Mesendoderm (in vitro differentiated cells): ENCODE data around the gene CLCNKB.
A peak's percentile ranks its signal among the peaks of the same experiment; 100 is the strongest.

Experiments
- DNase-seq: peaks from one replicate; pipeline ENCODE4 v3.0.0; 2013
- H2AK5ac ChIP-seq: 2 replicates; pipeline ENCODE4 v1.6.1; 2013; ENCODE audit warnings: low read length, inconsistent platforms
- H2BK120ac ChIP-seq: 2 replicates; pipeline ENCODE4 v1.6.1; 2013; ENCODE audit warnings: low read depth, mild to moderate bottlenecking, low read length, moderate library complexity, mixed read lengths
- H2BK15ac ChIP-seq: replicated peaks from 2 replicates; pipeline ENCODE4 v1.6.1; 2013; ENCODE audit warnings: low read depth, mild to moderate bottlenecking, moderate library complexity
- H2BK5ac ChIP-seq: 2 replicates; pipeline ENCODE4 v1.6.1; 2013; ENCODE audit warnings: low read length, inconsistent platforms
- H3K18ac ChIP-seq: 2 replicates; pipeline ENCODE4 v1.6.1; 2013; ENCODE audit warnings: mild to moderate bottlenecking, low read length, mixed read lengths
- H3K23ac ChIP-seq: one replicate; pipeline ENCODE4 v1.6.1; 2013; ENCODE audit warnings: low read length
- H3K27ac ChIP-seq: 2 replicates; pipeline ENCODE4 v1.5.1; 2013; ENCODE audit warnings: low read depth, mild to moderate bottlenecking, inconsistent platforms, low read length, moderate library complexity
- H3K27me3 ChIP-seq: 2 replicates; pipeline ENCODE4 v1.6.1; 2013; ENCODE audit warnings: low read length, control low read depth, mild to moderate bottlenecking, inconsistent platforms; ENCODE audit not compliant: insufficient read depth, poor library complexity
- H3K36me3 ChIP-seq: 2 replicates; pipeline ENCODE4 v1.6.1; 2013; ENCODE audit warnings: low read length, inconsistent platforms; ENCODE audit not compliant: control insufficient read depth, insufficient read depth
- H3K4ac ChIP-seq: one replicate; pipeline ENCODE4 v1.6.1; 2013; ENCODE audit warnings: low read depth, mild to moderate bottlenecking, low read length, moderate library complexity
- H3K4me1 ChIP-seq: 2 replicates; pipeline ENCODE4 v1.6.1; 2013; ENCODE audit warnings: low read depth, low read length, inconsistent platforms; ENCODE audit not compliant: control insufficient read depth
- H3K4me2 ChIP-seq: 2 replicates; pipeline ENCODE4 v1.6.1; 2013; ENCODE audit warnings: low read length
- H3K4me3 ChIP-seq: 2 replicates; pipeline ENCODE4 v1.5.1; 2013; ENCODE audit warnings: mild to moderate bottlenecking, low read length
- H3K56ac ChIP-seq: one replicate; pipeline ENCODE4 v1.6.1; 2013; ENCODE audit warnings: low read length
- H3K79me1 ChIP-seq: 2 replicates; pipeline ENCODE4 v1.6.1; 2013; ENCODE audit warnings: low read length, inconsistent platforms
- H3K79me2 ChIP-seq: 2 replicates; pipeline ENCODE4 v1.6.1; 2013; ENCODE audit warnings: mild to moderate bottlenecking, low read length; ENCODE audit not compliant: control insufficient read depth, insufficient read depth
- H3K9ac ChIP-seq: 2 replicates; pipeline ENCODE4 v1.6.1; 2013; ENCODE audit warnings: low read length, inconsistent platforms
- H4K5ac ChIP-seq: one replicate; pipeline ENCODE4 v1.6.1; 2013; ENCODE audit warnings: low read length
- H4K8ac ChIP-seq: one replicate; pipeline ENCODE4 v1.6.1; 2013; ENCODE audit warnings: low read depth, mild to moderate bottlenecking, control low read depth, low read length, moderate library complexity
- WGBS: extraction: QIAGEN DNeasy Blood & Tissue Kit; methylation state at CpG from one replicate; pipeline ENCODE4 v1.1.7; 2013; ENCODE audit warnings: low lambda C conversion rate, missing lambda C conversion rate; ENCODE audit not compliant: insufficient coverage; ENCODE audit errors: extremely low coverage; 5-methylcytosine and 5-hydroxymethylcytosine counted together

CLCNKB gene

GRCh38 chr1:16090076-16090826 is 46.7 kb downstream of the CLCNKB start:
- Histone ChIP-seq H3K23ac (no peak overlapping the region), H3K9ac (no peak overlapping the region), H4K8ac (no peak overlapping the region), H3K27me3 (no peaks in the 10 kb centered on the region), H3K4me2 (no peak overlapping the region), H3K36me3 (no peaks in the 10 kb centered on the region), H3K79me2 (no peaks in the 10 kb centered on the region), H2BK120ac (no peak overlapping the region), H3K4me3 (no peak overlapping the region), H3K18ac (no peak overlapping the region), H4K5ac (no peak overlapping the region), H3K4ac (no peak overlapping the region), H3K4me1 (peaks cover 9% of the 10 kb centered on the region), H2BK5ac (no peak overlapping the region), H3K56ac (no peak overlapping the region), H2AK5ac (no peak overlapping the region), H3K27ac (no peak overlapping the region), H3K79me1 (no peaks in the 10 kb centered on the region), H2BK15ac (no peak overlapping the region)
- DNase-seq: no peak
- no CpG with 5 or more reads among the region's 5 CpGs for WGBS

GRCh38 chr1:16091296-16091695 is 47.7 kb downstream of the CLCNKB start:
- Histone ChIP-seq H3K79me2 (no peaks in the 10 kb centered on the region), H4K8ac (no peak overlapping the region), H3K4me3 (no peak overlapping the region), H3K4me2 (no peak overlapping the region), H3K9ac (no peak overlapping the region), H3K23ac (no peak overlapping the region), H2BK15ac (no peak overlapping the region), H3K27ac (no peak overlapping the region), H3K56ac (no peak overlapping the region), H2BK5ac (no peak overlapping the region), H2AK5ac (no peak overlapping the region), H2BK120ac (no peak overlapping the region), H3K79me1 (no peaks in the 10 kb centered on the region), H3K18ac (no peak overlapping the region), H3K27me3 (no peaks in the 10 kb centered on the region), H3K4me1 (peaks cover 9% of the 10 kb centered on the region), H3K4ac (no peak overlapping the region), H3K36me3 (no peaks in the 10 kb centered on the region), H4K5ac (no peak overlapping the region)
- DNase-seq: no peak
- WGBS: no CpG with 5 or more reads among the region's 8 CpGs

GRCh38 chr1:16092097-16092922 is 48.7 kb downstream of the CLCNKB start:
- no peaks in the 10 kb centered on the region for H3K27me3 ChIP-seq
- no peak for DNase-seq
- H3K4me2 ChIP-seq: no peak overlapping the region
- H3K79me2 ChIP-seq: no peaks in the 10 kb centered on the region
- no peak overlapping the region for H3K9ac ChIP-seq
- no peak overlapping the region for H4K5ac ChIP-seq
- H3K56ac ChIP-seq: no peak overlapping the region
- H3K4me3 ChIP-seq: no peak overlapping the region
- H4K8ac ChIP-seq: no peak overlapping the region
- H3K27ac ChIP-seq: no peak overlapping the region
- no peaks in the 10 kb centered on the region for H3K36me3 ChIP-seq
- no CpG with 5 or more reads among the region's 18 CpGs for WGBS
- H3K23ac ChIP-seq: no peak overlapping the region
- H3K4me1 ChIP-seq: peaks cover 9% of the 10 kb centered on the region
- no peak overlapping the region for H3K4ac ChIP-seq
- no peak overlapping the region for H2BK120ac ChIP-seq
- no peak overlapping the region for H2BK5ac ChIP-seq
- H2BK15ac ChIP-seq: no peak overlapping the region
- no peak overlapping the region for H3K18ac ChIP-seq
- no peak overlapping the region for H2AK5ac ChIP-seq
- no peaks in the 10 kb centered on the region for H3K79me1 ChIP-seq

- no peak overlapping the region for H3K56ac ChIP-seq
- H3K4ac ChIP-seq: no peak overlapping the region
- peaks cover 5% of the 10 kb centered on the region for H3K4me1 ChIP-seq
- no peak overlapping the region for H2BK120ac ChIP-seq
- no peak overlapping the region for H3K23ac ChIP-seq
- no peaks in the 10 kb centered on the region for H3K79me2 ChIP-seq
- no peak overlapping the region for H3K27ac ChIP-seq
- H3K4me2 ChIP-seq: no peak overlapping the region
- no peak overlapping the region for H2AK5ac ChIP-seq
- H4K8ac ChIP-seq: no peak overlapping the region
- no CpG with 5 or more reads among the region's 9 CpGs for WGBS
- H3K4me3 ChIP-seq: no peak overlapping the region
- H3K79me1 ChIP-seq: no peaks in the 10 kb centered on the region
- H3K36me3 ChIP-seq: no peaks in the 10 kb centered on the region
- no peaks in the 10 kb centered on the region for H3K27me3 ChIP-seq
- no peak overlapping the region for H3K18ac ChIP-seq
- DNase-seq: no peak
- H3K9ac ChIP-seq: no peak overlapping the region
- H2BK5ac ChIP-seq: no peak overlapping the region
- no peak overlapping the region for H4K5ac ChIP-seq
- no peak overlapping the region for H2BK15ac ChIP-seq
Observed at GRCh38 chr1:16092923-16093511, 49.4 kb downstream of the CLCNKB start.

- Histone ChIP-seq H4K8ac (no peak overlapping the region), H2AK5ac (no peak overlapping the region), H4K5ac (no peak overlapping the region), H3K27me3 (no peaks in the 10 kb centered on the region), H3K9ac (no peak overlapping the region), H3K23ac (no peak overlapping the region), H2BK120ac (no peak overlapping the region), H3K27ac (no peak overlapping the region), H3K4me3 (no peak overlapping the region), H3K4me1 (peaks cover 3% of the 10 kb centered on the region), H2BK5ac (peak overlapping the region; percentile 23), H3K79me2 (no peaks in the 10 kb centered on the region), H2BK15ac (no peak overlapping the region), H3K36me3 (no peaks in the 10 kb centered on the region), H3K4me2 (no peak overlapping the region), H3K18ac (no peak overlapping the region), H3K4ac (no peak overlapping the region), H3K56ac (peak overlapping the region; percentile 27), H3K79me1 (no peaks in the 10 kb centered on the region)
- WGBS: no CpG with 5 or more reads among the region's 9 CpGs
- no peak for DNase-seq
Observed at GRCh38 chr1:16093611-16094010, 50.0 kb downstream of the CLCNKB start.
